HG03520 (cell line): ENCODE measurements around the gene CYTL1.
"Not testable (repeated sequence)": the region's sequence is repeated elsewhere in the genome, so short reads cannot be mapped to it uniquely, and the experiment has no call there.

ENCODE experiments used
- ATAC-seq: cut with Tn5 transposase; IDR thresholded peaks from one replicate; pipeline ENCODE4 v1.9.1; 2021; ENCODE audit warnings: mild to moderate bottlenecking, moderate library complexity; ENCODE audit not compliant: unreplicated experiment

CYTL1 gene

DNA sequence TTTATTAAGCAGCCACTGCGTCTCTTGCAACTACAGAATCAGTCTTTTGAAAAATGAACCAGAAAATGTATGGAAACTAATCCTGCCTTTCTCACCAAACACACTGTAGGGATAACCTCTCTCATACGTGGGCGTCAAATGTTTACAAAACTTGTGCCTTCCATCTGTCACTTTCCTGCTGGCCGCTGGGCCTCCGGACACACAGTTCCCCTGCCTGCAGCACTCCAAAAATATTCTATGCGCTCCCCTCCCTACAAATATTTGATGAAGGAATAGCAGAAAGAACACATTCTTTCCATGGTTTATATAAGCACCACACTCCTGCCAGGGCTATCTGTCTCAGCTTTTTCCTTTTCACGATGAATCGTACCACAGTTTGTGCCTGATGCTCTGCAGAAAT is 14.9 kb upstream of the CYTL1 start:
- no peak for ATAC-seq

DNA sequence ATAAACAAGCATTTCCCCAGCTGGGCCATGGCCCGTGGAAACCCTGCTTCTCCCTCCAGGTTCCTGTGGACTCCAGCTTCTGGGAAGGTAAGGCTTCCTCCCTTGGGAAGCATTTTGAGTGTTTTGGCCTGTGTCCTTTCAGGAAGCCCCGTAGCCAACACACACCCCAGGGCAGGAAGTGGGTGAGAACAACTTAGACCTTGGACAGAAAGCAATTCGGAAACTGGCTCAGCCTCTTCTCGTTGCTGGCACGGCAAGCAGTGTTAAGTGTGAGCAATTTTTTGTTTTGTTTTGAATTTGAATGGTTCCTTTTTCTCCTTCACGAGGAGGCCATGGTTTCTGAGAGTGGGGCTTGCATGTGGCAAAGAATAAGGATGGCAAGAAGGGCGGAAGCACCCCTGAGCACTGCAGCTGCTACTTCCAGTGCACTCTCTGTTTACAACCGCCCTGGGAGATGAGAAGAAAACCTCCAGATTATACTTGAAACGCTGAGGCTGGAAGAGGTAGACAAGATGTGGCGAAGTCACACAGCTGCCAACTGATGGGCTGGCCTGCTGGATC is 14.1 kb upstream of the CYTL1 start:
- no peak for ATAC-seq

DNA sequence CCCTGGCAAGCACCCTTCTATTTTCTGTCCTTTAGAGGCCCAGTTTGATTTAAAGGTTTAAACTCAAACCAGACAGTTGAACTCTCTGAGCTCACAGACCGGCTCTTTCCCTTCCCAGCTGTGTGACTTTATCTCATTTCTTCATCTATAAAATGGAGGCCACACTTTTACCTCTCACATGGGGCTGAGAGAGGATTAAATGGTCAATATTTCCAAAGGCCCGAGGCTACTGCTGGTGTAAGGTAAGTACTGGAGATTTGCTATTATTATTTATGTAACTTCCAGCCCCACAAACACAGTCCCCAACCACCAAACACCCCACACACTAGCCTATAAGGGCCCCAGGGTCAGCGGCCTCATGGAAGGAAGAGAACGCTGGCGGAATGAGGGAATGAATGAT is 13.6 kb upstream of the CYTL1 start:
- ATAC-seq, result no peak

DNA sequence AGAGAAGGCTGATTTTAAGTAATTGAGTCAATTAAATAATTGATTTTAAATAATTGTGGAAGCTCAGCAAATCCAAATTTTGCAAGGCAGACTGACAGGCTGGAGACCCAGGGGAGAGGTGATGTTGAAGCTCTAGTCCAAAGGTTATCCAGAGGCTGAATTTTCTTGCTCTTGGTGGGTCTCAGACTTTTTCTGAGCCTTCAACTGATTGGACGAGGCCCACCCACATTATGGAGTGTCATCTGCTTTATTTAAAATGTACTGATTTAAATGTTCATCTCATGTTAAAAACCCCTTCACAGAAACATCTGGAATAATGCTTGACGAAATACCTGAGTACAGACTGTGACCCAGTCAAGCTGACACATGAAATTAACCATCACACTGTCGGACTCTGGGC is 11.7 kb upstream of the CYTL1 start:
- no peak for ATAC-seq

DNA sequence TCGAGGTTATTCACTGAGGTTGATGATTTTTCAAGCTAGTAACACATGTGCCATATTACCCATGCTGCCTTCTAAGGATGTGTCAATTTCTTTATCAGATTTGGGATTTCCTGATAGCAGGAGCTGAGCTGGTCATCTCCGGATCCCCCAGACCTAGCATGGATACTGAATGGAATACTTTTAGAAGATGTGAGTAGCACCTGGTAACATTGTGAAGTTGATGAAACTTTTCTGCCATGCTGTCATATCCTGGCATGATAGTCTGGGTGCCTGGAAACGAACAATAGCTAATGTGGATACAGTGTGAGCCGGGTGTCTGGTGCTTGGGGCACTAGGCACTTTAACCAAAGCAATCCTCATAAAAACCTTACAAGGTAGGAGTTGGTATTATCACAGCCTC is 11.0 kb upstream of the CYTL1 start:
- no peak for ATAC-seq

DNA sequence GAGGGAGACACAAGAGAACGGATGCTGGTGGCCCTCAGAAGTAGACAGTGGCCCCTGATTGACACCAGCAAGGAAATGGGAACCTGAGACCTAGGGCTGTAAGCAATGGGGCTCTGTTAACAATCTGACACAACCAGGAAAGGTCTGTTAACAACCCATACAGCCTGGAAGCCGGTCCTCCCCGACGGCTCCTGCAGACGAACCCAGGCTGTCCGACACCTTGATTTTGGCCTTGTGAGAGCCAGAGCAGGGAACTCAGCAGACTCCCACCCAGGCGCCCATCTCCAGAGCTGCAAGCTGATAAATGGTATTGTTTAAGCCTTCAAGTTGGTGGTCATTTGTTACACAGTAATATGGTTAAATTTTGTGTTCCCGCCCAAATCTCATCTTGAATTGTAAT is 10.2 kb upstream of the CYTL1 start:
- ATAC-seq, result no peak

DNA sequence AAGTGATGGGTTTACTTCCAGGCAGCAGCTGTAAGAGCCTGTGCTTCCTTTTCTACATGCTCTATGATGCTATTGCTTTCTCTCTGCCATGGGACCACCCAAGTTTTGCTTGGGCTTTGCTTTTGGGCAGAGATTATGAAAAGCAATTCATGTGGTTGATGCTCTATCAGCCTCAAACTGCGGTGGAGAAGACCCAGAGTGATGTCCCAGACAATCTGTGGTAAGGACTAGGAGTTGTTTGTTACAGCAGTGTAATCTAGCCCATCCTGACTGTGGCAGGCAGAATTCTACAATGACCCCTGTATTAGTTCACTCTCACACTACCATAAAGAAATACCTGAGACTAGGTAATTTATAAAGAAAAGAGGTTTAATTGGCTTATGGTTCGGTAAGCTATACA is 9.2 kb upstream of the CYTL1 start:
- ATAC-seq, result no peak

DNA sequence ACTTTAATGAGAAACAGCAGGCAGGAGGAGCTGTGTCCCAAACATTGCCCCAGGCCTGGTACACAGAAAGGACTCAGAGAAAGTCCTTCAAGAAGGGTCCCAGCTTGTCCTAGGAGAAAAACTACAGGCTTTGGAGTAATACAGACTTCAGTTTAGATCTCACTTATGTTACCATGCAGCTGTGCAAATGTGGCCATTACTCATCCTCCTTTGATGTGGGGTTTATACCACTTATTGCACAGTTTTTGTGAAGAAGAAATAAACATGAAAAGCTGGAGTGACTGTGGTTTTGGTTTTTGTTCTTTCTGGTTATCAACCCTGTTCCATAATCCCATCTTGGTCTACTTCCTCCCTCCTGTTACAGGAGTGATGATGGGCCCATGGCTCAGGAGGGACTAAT is 8.1 kb upstream of the CYTL1 start:
- no peak for ATAC-seq

DNA sequence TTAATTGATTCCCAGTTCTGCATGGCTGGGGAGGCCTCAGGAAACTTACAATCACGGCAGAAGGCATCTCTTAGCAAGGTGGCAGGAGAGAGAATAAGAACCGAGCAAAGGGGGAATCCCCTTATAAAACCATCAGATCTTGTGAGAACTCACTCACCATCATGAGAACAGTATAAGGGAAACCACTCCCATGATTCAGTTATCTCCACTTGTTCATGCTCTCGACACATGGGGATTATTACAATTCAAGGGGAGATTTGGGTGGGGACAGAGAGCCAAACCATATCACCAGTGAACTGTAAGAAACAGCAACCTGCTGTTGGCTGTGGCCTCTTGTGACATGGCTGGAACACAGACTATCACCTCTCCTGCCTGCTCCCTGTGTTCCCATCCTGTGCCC is 7.1 kb upstream of the CYTL1 start:
- ATAC-seq, result no peak

DNA sequence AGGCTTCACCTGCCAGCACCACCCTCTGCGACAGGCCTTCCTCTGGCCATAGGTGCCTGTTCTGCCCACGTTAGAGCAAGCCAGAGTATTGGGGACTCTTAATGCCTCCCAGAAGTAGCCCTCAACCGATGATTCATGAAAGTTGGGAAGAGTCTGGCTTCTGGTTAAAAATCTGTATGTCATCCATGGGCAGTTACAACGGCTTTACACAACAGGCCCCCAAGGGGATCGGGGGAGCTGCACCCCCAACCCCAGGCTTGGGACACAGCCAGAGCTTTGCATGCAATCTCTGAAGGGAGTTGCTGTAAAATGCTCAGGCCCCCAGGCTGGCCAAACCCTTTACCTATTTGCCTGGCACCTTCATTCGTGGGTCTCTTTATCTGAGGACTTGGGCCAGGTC is 5.4 kb upstream of the CYTL1 start:
- no peak for ATAC-seq

DNA sequence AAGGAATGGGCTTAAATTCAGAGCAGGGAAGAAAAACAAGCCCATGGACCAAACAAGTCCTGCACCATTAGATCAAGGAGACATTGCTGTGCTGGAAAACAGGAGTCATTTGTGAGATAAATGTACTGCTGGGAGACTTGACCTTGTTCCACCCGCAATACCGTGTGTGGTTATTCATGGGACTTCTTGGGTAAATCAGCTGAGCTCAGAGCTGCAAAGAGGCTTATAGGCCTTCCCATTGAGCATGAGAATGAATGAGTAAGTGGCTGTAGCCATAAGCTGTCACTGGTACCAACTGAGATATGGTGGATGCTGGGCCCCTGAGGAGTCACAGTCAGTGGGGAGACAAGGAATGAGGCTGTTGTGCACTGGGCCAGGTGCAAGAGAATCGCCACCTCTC is 2.3 kb upstream of the CYTL1 start:
- ATAC-seq, result no peak

DNA sequence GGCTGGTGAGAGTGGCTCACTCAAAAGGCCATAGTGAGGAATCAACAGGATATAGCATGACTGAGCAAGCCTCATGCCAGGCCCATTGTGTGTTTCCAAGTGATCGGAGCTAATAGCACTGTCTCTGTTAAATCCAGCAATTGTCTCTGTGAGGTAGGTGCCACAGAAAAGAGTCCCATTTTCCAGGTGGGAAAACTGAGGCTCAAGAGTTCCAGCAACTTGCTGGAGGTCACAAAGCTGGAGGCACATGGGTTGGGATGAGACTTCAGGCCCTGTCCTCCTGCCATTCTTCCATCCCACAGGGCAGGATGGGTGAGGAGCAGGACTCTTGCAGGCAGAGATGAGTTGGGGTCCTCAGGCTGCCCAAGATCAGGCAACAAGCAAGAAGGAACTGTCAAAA is 1.1 kb upstream of the CYTL1 start:
- ATAC-seq, result no peak

DNA sequence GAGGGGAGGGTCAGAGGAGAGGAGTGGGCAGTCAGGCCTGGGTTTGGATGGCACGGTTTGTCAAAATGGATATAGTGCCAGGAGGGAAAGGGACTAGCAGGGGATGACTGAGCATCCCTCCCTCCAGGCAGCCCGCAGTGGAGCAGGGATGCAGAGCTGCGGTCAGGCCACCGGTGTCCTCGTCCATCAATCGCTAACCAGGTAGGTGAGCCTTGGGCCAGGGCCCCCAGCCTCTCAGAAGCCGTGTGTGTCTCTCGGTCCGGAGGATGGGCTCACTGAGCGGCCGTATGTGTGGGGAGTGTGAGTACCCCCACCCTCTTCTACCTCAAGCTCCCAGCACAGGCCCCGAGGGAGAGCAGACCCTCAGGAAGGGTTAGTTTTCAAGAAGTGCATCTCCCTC is 538 bp upstream of the CYTL1 start:
- no peak for ATAC-seq

DNA sequence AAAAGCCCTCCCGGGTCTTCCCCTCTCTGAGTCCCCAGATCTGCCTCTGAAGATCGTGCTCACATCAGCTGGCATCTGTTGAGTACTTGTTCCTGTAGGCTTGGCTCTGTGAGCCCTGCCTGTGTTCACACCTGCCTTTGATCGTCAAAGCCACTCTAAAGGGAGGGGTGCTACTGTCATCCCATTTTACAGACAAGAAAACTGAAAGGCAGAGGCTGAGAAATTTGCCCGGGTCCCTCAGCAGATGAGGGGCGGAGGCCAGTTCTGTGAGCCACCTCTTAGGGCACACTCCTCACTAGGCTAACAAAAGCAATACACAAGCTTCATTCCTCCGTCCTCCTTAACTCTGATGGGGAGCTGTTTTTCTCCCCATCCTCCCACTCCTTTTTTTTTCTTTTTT is 655 bp downstream of the CYTL1 start:
- no peak for ATAC-seq

DNA sequence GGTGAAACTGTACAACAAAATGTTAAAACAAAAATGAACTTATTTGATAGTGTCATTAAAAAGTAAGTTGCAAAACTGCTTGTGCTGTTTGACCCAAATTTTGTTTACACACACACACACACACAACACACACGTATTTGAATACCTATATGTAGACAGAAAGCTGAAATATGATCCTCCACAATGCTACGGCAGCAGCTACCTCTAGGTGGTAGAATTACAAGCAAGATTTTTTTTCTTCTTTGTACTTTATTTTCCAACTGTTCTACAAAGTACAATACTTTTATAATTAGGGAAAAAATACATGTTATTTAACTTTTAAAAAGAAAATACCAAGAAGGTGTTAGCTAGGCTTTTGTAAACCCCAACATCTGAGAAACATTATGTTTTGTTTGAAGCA is 1.2 kb downstream of the CYTL1 start:
- ATAC-seq, result no peak

DNA sequence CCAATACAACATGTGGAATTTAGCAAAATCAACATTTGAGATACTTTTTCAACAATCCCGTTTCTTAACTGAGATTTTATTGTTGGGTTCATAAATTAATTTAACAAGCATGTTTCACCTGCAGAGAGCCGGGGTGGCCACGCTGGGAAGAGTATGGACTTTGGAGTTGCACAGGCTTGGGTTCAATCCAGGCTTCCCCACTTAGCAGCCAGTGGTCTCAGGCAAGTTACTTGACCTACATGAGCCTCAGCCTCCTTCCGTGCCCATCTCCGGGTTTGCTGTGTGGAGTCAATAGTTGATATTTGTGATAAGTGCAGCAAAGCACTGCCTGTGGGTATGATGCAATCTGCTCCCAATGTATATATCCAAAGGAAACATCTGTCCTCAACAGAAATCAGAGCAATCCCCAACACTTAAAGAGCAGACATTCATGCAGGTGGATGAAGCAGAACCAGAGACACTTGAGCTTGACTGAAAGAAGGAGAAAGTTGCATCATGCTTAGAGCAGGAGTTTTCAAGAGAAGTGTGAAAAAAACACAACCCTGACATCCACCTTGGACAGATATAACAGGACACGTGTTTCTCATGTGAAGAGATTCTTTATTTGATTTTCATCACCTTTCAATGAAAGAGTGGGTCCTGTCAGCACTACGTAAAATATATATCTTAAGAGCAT is 5.1 kb downstream of the CYTL1 start:
- no peak for ATAC-seq

DNA sequence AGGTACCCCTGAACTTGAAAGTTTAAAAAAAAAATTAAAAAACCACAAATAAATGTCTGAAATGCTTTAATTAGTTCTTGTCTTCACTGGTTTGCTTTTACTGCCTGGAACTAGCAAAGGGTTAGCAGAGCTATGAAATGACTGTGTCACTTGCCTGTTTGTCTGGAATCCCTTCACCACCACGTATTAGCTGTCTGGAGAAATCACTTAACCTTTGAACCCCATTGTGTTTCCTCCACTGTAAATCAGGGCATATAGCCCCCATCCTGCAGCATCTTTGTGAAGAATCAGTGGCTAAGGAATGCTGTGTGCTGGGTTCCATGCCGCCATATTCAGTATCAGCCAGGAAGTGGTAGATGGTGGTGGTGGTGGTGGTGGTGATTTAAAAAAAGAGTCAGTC is 6.3 kb downstream of the CYTL1 start:
- ATAC-seq, result no peak

DNA sequence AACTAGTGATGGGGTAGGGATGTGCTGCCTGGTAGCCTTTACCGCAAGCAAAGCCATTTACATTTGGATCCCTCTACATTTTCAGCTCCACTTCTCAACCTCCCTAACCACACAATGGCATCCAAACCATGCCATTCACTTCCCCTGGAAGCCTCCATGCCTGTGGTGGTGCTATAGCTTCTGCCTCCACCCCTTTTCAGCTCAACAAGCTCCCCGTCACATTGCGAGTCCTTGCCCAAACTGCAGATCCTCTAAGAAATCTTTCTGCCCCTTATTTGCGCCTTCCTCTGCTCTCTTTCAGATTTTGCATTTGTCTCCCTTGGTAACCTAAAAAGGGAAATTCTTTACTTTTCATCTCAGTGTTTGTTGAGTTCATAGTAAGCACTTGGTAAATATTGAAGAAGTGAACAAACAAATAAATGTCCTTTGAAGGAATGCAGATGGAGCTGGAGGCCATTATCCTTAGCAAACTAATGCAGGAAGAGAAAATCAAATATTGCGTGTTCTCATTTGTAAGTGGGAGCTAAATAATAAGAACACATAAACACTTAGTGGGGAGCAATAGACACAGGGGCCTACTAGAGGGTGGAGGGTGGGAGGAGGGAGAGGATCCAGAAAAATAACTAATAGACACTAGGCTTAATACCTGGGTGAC is 6.9 kb downstream of the CYTL1 start:
- ATAC-seq, result no peak

DNA sequence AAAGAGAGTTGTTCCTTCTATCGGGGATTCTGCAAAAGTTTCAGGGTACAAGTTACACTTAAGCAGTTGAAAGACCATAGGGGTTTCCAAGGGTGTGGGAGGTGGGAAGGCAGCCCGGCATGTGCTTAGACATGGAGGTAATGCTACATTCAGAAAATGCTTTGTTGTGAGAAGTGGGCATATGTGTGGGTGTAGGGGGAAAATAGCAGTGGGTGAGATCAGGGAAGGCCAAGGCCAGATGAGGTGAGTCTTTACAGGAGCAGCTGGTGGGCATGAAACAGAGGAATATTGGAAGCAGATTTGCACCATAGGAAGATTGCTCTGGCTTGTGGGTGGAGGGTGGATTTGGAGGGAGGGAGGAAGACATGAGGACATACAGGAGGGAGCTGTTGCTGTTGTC is 8.3 kb downstream of the CYTL1 start:
- ATAC-seq, result no peak

DNA sequence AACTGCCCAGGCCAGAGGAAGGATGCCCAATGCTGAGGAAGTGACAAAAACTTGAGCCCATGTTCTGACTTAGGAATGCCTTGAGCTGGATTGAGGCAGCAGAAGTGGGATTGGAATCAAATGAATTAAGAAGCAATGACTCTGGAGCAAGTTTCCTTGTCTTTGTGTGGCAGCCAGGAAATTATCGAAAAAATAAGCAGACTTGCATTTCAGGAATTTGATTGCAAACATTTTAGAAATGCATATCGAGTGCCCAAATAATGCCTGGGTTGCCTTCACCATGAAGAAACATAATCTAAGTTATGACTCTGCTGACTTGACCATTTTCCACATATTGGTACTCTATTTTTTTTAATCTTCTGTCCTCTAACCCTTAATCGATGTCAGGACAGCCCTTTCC is 9.5 kb downstream of the CYTL1 start:
- ATAC-seq, result no peak

DNA sequence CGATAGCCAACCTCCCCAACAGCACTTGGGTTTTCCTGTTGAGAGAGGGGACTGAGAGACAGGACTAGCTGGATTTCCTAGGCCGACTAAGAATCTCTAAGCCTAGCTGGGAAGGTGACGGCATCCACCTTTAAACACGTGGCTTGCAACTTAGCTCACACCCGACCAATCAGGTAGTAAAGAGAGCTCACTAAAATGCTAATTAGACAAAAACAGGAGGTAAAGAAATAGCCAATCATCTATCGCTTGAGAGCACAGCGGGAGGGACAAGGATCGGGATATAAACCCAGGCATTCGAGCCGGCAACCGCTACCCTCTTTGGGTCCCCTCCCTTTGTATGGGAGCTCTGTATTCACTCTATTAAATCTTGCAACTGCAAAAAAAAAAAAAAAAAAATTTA is 12.3 kb downstream of the CYTL1 start:
- ATAC-seq, result not testable (repeated sequence)

DNA sequence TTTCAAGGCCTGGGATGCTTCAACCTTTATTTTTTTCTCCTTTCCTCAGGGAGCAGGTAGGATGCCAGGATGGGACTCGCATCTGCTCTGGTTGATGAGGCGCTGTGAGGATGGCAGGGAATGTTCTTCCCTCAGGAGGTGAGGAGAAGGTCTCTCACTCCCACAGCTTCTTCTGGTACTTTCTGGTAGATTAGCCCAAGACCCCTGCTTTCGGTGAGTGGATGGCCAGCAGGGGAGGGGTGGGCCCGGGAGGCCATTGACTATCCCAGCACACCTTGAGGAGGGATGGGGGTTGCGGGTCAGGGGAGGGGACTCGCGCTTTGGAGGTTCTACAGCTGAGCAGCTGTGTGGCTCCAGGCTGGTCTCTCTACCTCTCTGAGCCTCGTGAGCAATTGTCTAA is 14.8 kb downstream of the CYTL1 start:
- no peak for ATAC-seq

DNA sequence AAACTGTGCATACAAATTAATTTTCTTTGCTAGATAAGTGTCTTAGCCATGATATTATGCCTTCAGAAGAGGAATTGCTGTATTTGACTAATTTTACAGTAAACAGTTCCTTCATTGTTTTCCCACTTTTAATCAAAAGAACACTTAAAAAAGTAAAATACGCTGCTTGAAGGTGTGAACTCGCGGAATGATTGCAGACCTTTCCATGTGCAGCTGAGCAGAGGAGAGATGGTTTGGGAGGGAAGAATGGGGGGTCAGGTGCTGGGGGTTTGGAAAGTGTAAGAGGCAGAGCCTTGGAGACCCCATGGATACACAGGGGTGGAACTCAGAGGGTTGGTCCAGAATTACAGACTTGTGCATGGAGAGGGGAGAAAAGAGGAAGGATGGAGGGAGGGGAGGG is 15.3 kb downstream of the CYTL1 start:
- no peak for ATAC-seq
